HFF-Myc (cell line): ENCODE data around the gene ESRRA.

Experiments used
- DNase-seq: peaks from one replicate; pipeline ENCODE4 v3.0.0-alpha.2; 2011; ENCODE audit warnings: low read depth; ENCODE audit errors: extremely low read depth
- H3K4me3 ChIP-seq: replicated peaks from 2 replicates; pipeline ENCODE4 v1.5.1; 2011; ENCODE audit warnings: low read depth, mild to moderate bottlenecking, control low read depth, low read length
- TF ChIP-seq, protein P1 (sequence below): IDR thresholded peaks from 2 replicates; pipeline ENCODE4 v1.5.1; 2012; ENCODE audit warnings: mild to moderate bottlenecking, low read depth, low read length, control low read depth; ENCODE audit errors: missing control alignments

ESRRA gene

DNA sequence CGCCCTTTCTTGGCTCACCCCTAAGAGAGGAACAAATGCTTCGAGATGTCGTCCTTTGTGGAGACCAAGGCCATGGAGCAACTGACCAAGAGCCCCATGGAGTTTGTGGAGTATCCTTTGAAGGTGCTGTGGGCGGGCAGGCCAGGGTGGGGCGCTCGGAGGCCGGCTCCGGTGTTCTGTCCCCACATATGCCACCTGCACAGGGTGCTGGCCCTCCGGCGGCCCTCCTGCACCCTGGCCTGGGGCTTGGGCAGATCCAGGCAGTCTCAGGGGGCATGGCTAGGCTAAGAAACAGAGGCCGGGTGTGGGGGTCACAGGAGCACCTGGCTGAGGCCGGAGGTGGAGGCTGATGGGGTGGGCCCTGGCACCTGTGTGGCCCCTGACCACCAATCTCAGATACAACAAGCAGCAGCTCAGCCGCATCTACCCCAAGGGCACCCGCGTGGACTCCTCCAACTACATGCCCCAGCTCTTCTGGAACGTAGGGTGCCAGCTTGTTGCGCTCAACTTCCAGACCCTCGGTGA lies 43.7 kb upstream of the ESRRA start:
- TF ChIP-seq, protein P1, sequence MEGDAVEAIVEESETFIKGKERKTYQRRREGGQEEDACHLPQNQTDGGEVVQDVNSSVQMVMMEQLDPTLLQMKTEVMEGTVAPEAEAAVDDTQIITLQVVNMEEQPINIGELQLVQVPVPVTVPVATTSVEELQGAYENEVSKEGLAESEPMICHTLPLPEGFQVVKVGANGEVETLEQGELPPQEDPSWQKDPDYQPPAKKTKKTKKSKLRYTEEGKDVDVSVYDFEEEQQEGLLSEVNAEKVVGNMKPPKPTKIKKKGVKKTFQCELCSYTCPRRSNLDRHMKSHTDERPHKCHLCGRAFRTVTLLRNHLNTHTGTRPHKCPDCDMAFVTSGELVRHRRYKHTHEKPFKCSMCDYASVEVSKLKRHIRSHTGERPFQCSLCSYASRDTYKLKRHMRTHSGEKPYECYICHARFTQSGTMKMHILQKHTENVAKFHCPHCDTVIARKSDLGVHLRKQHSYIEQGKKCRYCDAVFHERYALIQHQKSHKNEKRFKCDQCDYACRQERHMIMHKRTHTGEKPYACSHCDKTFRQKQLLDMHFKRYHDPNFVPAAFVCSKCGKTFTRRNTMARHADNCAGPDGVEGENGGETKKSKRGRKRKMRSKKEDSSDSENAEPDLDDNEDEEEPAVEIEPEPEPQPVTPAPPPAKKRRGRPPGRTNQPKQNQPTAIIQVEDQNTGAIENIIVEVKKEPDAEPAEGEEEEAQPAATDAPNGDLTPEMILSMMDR = no peak
- DNase-seq = no peak

DNA sequence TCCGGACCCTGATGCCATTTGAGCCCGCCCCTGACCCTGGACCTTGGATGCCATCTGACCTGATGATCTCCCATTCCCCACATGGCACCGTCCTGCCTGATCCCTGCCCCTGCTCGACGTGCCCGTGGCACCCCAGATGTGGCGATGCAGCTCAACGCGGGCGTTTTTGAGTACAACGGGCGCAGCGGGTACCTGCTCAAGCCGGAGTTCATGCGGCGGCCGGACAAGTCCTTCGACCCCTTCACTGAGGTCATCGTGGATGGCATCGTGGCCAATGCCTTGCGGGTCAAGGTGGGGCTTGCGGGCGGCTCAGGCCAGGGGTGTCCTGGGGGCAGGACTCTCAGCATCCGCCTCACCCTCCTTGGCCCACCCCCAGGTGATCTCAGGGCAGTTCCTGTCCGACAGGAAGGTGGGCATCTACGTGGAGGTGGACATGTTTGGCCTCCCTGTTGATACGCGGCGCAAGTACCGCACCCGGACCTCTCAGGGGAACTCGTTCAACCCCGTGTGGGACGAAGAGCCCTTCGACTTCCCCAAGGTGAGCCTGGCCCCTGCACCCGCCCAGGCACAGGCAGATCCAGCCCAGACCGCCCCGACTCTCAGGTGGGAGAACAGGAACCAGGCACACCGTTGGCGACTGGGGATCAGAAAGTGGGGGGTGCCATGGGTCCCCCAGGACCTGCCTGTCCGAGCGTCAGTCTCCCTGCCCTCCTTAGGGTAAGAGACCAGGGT lies 42.9 kb upstream of the ESRRA start:
- TF ChIP-seq, protein P1 = no peak
- H3K4me3 ChIP-seq = no peak overlapping the region
- no peak for DNase-seq

More for the DNA sequence above, 43.7 kb upstream of the ESRRA start:
- no peak overlapping the region for H3K4me3 ChIP-seq

DNA sequence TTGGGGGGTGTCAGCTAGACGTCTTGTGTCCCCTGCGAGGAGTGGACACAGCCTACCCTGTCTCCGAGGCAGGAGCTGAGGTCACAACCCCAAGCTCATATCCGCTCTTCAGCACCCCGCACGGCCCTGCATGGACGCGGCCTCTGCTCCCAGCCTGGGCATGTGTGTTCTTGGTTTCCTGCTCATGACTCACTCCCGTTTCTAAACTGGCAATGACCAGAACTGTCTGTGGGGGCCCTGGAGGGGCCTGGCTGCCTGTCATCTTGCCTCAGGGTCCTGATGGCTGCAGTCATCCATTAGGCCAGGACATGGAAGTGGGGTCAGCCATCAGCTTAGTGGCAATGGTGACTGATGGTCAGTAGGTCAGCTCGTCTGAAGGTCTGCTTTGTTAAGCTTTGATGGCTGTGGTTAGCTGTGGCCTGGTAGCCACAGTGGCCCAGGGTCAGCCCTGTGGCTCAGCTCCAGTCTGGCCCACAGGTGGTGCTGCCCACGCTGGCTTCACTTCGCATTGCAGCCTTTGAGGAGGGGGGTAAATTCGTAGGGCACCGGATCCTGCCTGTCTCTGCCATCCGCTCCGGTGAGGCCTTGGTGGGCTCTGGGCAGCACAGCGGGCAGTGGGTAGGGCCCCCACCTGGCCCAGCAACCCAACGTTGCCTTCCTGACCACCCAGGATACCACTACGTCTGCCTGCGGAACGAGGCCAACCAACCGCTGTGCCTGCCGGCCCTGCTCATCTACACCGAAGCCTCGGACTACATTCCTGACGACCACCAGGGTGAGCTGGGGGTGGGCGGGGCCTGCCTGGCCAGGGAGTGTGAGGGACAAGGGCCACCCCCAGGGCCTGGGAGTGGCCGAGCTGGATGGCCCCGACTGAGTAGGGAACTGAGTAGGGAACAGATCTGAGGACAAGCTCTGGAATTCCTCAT lies 42.0 kb upstream of the ESRRA start:
- no peak for DNase-seq
- TF ChIP-seq, protein P1 = no peak
- no peak overlapping the region for H3K4me3 ChIP-seq

DNA sequence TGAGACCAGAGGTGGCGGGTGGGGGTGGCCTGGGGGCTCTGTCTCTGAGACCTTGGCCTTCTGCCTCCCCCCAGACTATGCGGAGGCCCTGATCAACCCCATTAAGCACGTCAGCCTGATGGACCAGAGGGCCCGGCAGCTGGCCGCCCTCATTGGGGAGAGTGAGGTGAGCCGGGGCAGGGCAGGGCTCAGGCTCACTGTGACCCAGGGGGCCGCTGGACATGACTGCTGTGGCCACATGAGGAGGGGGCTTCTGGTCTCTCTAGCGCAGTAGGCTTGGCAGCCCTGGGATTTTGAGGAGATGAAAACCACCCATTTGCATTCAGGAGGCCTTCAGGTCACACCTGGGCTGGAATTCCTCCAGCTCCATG lies 41.4 kb upstream of the ESRRA start:
- H3K4me3 ChIP-seq = no peak overlapping the region
- TF ChIP-seq, protein P1 = no peak
- DNase-seq = no peak

DNA sequence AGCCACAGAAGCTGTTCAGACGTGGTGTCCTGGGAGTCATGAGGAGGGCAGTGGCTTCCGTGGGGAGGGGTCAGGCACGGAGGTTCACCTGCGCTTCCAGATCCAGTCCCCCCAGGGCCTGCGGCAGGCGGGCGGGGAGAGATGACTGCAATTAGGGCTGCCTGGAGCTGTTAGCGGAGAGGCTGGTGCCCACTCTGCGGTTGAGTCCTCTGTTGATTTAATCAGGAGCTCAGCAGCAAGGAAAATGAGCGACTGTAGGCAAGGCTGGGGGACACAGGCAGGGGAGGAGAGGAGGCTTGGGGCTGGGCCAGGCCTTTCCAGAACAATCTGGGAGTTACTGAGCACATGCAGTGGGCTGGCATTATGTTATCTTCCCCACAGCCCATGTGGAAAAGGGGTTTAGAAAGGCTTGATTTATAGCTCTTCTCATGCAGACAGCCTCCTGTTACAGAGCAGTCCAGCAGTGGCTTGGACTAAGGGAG lies 40.9 kb upstream of the ESRRA start:
- TF ChIP-seq, protein P1 = no peak
- H3K4me3 ChIP-seq = no peak overlapping the region
- no peak for DNase-seq

DNA sequence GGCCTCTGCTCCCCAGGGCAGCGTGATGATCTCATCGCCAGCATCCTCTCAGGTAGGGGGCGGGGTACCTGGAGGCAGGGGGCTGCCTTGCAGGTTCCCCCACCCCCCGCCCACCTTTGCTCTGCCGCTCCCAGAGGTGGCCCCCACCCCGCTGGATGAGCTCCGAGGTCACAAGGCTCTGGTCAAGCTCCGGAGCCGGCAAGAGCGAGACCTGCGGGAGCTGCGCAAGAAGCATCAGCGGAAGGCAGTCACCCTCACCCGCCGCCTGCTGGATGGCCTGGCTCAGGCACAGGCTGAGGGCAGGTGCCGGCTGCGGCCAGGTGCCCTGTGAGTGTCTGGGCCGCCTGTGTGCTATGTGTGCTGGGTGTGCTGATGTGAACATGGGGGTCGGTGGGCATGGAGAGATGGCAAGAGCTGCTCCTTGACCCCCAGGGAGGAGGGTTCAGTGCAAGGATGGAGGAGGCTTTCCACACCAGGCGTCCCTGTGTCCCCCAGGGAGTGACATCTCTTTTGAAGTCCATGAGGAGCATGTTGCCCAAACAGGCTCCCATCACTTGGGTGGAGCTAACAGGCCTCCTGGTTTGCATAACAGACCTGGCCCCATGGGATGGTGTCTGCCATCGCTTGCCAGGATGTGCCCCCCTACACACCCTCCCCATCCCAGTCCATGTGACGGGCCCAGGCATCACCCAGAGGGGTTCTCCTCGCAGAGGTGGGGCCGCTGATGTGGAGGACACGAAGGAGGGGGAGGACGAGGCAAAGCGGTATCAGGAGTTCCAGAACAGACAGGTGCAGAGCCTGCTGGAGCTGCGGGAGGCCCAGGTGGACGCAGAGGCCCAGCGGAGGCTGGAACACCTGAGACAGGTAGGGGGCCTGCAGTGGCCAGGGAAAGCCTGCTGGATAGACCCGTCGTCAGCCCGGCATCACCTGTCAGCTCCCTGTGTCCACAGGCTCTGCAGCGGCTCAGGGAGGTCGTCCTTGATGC lies 39.9 kb upstream of the ESRRA start:
- TF ChIP-seq, protein P1 = no peak
- H3K4me3 ChIP-seq = no peak overlapping the region
- DNase-seq = no peak
